Measurements from ENCODE around the gene FBXL19.

Gene FBXL19

GRCh38 chr16:30989469-30990047, 66.2 kb downstream of the FBXL19 start:
- no peak overlapping the region for H3K4me2 ChIP-seq (ENCODE audit: low read length)
- no peaks in the 10 kb centered on the region for H3K79me2 ChIP-seq
- no peaks in the 10 kb centered on the region for H3K9me3 ChIP-seq (ENCODE audit: control insufficient read depth, low read length)
- TF ChIP-seq CTCF (IDR thresholded peaks at IDR 0.05) = no peak
- no peak overlapping the region for H3K27ac ChIP-seq
- peaks cover 4% of the 10 kb centered on the region for H3K4me1 ChIP-seq
- H2AFZ ChIP-seq = no peak overlapping the region
- no peaks in the 10 kb centered on the region for H3K36me3 ChIP-seq (ENCODE audit: control insufficient read depth, insufficient read depth, low read length)
- no peaks in the 10 kb centered on the region for H3K27me3 ChIP-seq (ENCODE audit: control insufficient read depth, insufficient read depth, low read length)
- H3K9ac ChIP-seq = no peak overlapping the region
- no peak overlapping the region for H3K4me3 ChIP-seq (ENCODE audit: low read depth, low read length)

DNA sequence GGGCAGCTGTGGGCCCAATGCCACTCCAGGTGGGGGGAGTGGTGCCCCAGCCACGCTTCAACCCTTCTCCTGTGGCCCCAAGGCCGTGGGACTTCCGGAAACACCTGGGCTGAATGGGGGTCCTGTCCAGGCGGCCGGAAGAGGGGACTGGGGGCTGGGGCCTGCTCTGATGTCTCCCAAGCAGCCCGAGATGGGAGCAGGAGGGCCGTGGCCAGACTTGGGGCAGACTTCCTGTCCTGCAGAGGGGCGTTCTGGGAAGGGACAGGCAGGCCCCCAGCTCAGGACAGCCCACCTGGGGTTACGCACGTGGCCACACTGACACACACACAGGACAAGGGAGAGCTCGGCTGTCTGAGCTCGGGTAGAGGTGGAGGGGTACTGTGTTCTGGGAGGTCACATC, 66.7 kb downstream of the FBXL19 start:
- Histone ChIP-seq H3K4me3 (ENCODE audit: low read depth, low read length) (no peak overlapping the region), H3K9ac (no peak overlapping the region), H3K4me1 (peaks cover 4% of the 10 kb centered on the region), H2AFZ (no peak overlapping the region), H3K27me3 (ENCODE audit: control insufficient read depth, insufficient read depth, low read length) (no peaks in the 10 kb centered on the region), H3K9me3 (ENCODE audit: control insufficient read depth, low read length) (no peaks in the 10 kb centered on the region), H3K36me3 (ENCODE audit: control insufficient read depth, insufficient read depth, low read length) (no peaks in the 10 kb centered on the region), H3K79me2 (no peaks in the 10 kb centered on the region), H3K4me2 (ENCODE audit: low read length) (no peak overlapping the region), H3K27ac (no peak overlapping the region)
- no peak for TF ChIP-seq CTCF (IDR thresholded peaks at IDR 0.05)

GRCh38 chr16:30991052-30991451, 67.7 kb downstream of the FBXL19 start:
- Histone ChIP-seq H3K9me3 (ENCODE audit: control insufficient read depth, low read length) (no peaks in the 10 kb centered on the region), H3K4me1 (no peaks in the 10 kb centered on the region), H3K36me3 (ENCODE audit: control insufficient read depth, insufficient read depth, low read length) (no peaks in the 10 kb centered on the region), H3K4me2 (ENCODE audit: low read length) (no peak overlapping the region), H3K79me2 (no peaks in the 10 kb centered on the region), H2AFZ (no peak overlapping the region), H3K9ac (no peak overlapping the region), H3K27me3 (ENCODE audit: control insufficient read depth, insufficient read depth, low read length) (no peaks in the 10 kb centered on the region), H3K27ac (no peak overlapping the region), H3K4me3 (ENCODE audit: low read depth, low read length) (no peak overlapping the region)
- TF ChIP-seq CTCF (IDR thresholded peaks at IDR 0.05) = no peak

DNA sequence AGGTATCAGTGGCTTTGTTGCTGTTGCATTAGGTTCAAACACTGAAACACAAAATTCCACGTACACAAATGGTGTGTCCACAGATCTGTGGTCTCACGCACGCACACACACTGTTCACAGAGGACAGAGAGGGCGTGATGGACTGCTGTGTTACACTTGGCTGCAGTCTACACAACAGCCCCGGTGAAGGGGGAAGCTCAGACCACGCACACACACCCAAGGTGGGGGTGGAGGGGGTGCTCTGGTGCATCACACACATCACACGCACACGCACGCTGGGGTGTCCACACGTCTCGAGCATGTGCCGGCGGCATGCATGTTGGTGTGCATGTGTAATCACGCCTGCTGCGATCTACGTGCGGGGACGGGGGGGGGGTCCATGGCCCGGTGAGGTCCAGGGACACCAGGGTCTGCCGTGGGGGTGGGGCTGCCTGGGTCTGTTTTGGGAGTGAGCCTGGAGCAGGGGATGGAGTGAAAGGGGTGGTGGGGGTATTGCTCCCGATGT, 69.0 kb downstream of the FBXL19 start:
- Histone ChIP-seq H3K36me3 (ENCODE audit: control insufficient read depth, insufficient read depth, low read length) (no peaks in the 10 kb centered on the region), H3K9ac (no peak overlapping the region), H3K27me3 (ENCODE audit: control insufficient read depth, insufficient read depth, low read length) (no peaks in the 10 kb centered on the region), H3K4me1 (peaks cover 3% of the 10 kb centered on the region), H3K27ac (no peak overlapping the region), H2AFZ (no peak overlapping the region), H3K79me2 (no peaks in the 10 kb centered on the region), H3K4me2 (ENCODE audit: low read length) (no peak overlapping the region), H3K9me3 (ENCODE audit: control insufficient read depth, low read length) (no peaks in the 10 kb centered on the region), H3K4me3 (ENCODE audit: low read depth, low read length) (no peak overlapping the region)
- no peak for TF ChIP-seq CTCF (IDR thresholded peaks at IDR 0.05)
